Neuronal stem cell (in vitro differentiated cells): Measurements from ENCODE around the gene PHGDH.

Experiments
- DNase-seq: peaks from one replicate; pipeline ENCODE4 v3.0.0-alpha.2; 2013; ENCODE audit warnings: low spot score
- H2AFZ ChIP-seq: one replicate; pipeline ENCODE4 v1.6.1; 2013; ENCODE audit warnings: mild to moderate bottlenecking, low read length, inconsistent platforms
- H2AK5ac ChIP-seq: 2 replicates; pipeline ENCODE4 v1.6.1; 2013; ENCODE audit warnings: low read depth, mild to moderate bottlenecking, inconsistent platforms, low read length, moderate library complexity, mixed read lengths
- H2BK120ac ChIP-seq: 2 replicates; pipeline ENCODE4 v1.6.1; 2013; ENCODE audit warnings: low read depth, mild to moderate bottlenecking, inconsistent platforms, low read length, moderate library complexity, mixed read lengths
- H2BK12ac ChIP-seq: one replicate; pipeline ENCODE4 v1.6.1; 2013; ENCODE audit warnings: low read length, inconsistent platforms
- H2BK15ac ChIP-seq: 2 replicates; pipeline ENCODE4 v1.6.1; 2013; ENCODE audit warnings: mild to moderate bottlenecking, low read length, inconsistent platforms, mixed read lengths
- H2BK5ac ChIP-seq: one replicate; pipeline ENCODE4 v1.6.1; 2013; ENCODE audit warnings: inconsistent platforms, mild to moderate bottlenecking, low read length, moderate library complexity
- H3K14ac ChIP-seq: one replicate; pipeline ENCODE4 v1.6.1; 2013; ENCODE audit warnings: low read length, inconsistent platforms
- H3K18ac ChIP-seq: 2 replicates; pipeline ENCODE4 v1.6.1; 2013; ENCODE audit warnings: low read length, inconsistent platforms
- H3K23ac ChIP-seq: 2 replicates; pipeline ENCODE4 v1.6.1; 2013; ENCODE audit warnings: low read depth, mild to moderate bottlenecking, mixed read lengths, low read length, inconsistent platforms; ENCODE audit not compliant: poor library complexity
- H3K27ac ChIP-seq: replicated peaks from 3 replicates; pipeline ENCODE4 v1.5.1; 2013; ENCODE audit warnings: low read length, inconsistent platforms
- H3K27me3 ChIP-seq, 3 experiments: 2 replicates each; pipeline ENCODE4 v1.6.1; 2013; ENCODE audit warnings: low read length in 3 of 3, mild to moderate bottlenecking in 2 of 3, inconsistent platforms in 1 of 3, low read depth in 1 of 3, mixed read lengths in 1 of 3, moderate library complexity in 1 of 3; ENCODE audit not compliant: control insufficient read depth in 3 of 3, insufficient read depth in 3 of 3
- H3K36me3 ChIP-seq, 2 donors: replicated peaks in 1 of 2; 2 replicates each; pipeline ENCODE4 v1.6.1; 2013; ENCODE audit warnings: low read length in 2 of 2; ENCODE audit not compliant: control insufficient read depth in 2 of 2, insufficient read depth in 2 of 2
- H3K4ac ChIP-seq: 2 replicates; pipeline ENCODE4 v1.6.1; 2013; ENCODE audit warnings: inconsistent platforms, mild to moderate bottlenecking, low read length, moderate library complexity
- H3K4me1 ChIP-seq, 2 donors: 1 replicate in 1 of 2; 2 replicates in 1 of 2; pipeline ENCODE4 v1.6.1; 2013; ENCODE audit warnings: low read length in 2 of 2, low read depth in 1 of 2; ENCODE audit not compliant: control insufficient read depth in 2 of 2, insufficient read depth in 1 of 2
- H3K4me2 ChIP-seq: one replicate; pipeline ENCODE4 v1.6.1; 2013; ENCODE audit warnings: mild to moderate bottlenecking, low read length, inconsistent platforms; ENCODE audit not compliant: insufficient read depth, poor library complexity, severe bottlenecking
- H3K4me3 ChIP-seq, 2 donors: 2 replicates each; pipeline ENCODE4 v1.5.1; 2013; ENCODE audit warnings: low read length in 2 of 2, mild to moderate bottlenecking in 2 of 2, inconsistent platforms in 1 of 2, moderate library complexity in 1 of 2
- H3K79me1 ChIP-seq: one replicate; pipeline ENCODE4 v1.6.1; 2013; ENCODE audit warnings: low read depth, mild to moderate bottlenecking, inconsistent platforms, low read length, moderate library complexity
- H3K9ac ChIP-seq: one replicate; pipeline ENCODE4 v1.6.1; 2013; ENCODE audit warnings: mild to moderate bottlenecking, low read depth, low read length, inconsistent platforms; ENCODE audit not compliant: poor library complexity
- H3K9me3 ChIP-seq, 2 donors: replicated peaks in 1 of 2; 2 replicates each; pipeline versions ENCODE3 to v1.6.1; 2013; ENCODE audit warnings: low read length in 2 of 2, mild to moderate bottlenecking in 2 of 2, inconsistent platforms in 1 of 2, low read depth in 1 of 2, mixed read lengths in 1 of 2, moderate library complexity in 1 of 2; ENCODE audit not compliant: control insufficient read depth in 2 of 2, insufficient read depth in 1 of 2
- H4K8ac ChIP-seq: one replicate; pipeline ENCODE4 v1.6.1; 2013; ENCODE audit warnings: low read depth, mild to moderate bottlenecking, inconsistent platforms, low read length, moderate library complexity
- H4K91ac ChIP-seq: one replicate; pipeline ENCODE4 v1.6.1; 2013; ENCODE audit warnings: low read length, low read depth, mild to moderate bottlenecking, inconsistent platforms; ENCODE audit not compliant: poor library complexity
- WGBS, 2 donors: extraction: QIAGEN DNeasy Blood & Tissue Kit; methylation state at CpG; one replicate each; pipeline ENCODE4 v1.1.7; 2013; ENCODE audit warnings: missing lambda C conversion rate in 2 of 2, mixed read lengths in 1 of 2; ENCODE audit not compliant: insufficient read length in 2 of 2, insufficient replicate concordance in 1 of 2; ENCODE audit errors: extremely low coverage in 2 of 2; 5-methylcytosine and 5-hydroxymethylcytosine counted together

PHGDH gene

DNA sequence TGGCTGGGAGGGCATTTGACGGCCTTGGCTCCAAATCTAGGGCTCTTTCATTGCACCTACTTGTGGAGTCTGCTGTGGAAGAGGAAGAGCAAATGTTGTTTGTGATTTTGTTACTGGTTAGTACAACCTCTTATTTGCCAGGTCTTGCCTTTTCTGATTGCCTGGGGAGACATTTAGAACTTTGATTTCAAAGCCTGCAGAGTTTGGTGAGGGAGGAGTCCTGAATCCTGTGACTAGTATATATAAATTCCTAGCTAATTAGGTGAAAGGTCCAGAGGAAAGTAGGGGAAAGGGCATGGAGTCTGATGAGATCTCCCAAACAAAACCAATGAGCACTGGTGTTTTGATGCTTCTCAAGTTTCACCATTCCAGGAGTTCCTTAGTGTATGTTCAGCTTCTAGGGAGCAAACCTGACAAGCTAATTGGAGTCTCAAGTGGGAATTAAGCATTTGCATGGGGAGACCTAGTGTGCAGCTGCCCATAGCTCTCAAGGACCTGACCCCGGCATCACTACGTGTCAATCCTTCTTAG is 62.0 kb downstream of the PHGDH start:
- no peak overlapping the region for H3K23ac ChIP-seq
- peaks cover 0 to 35% (median 0%) of the 10 kb centered on the region in 3 experiments for H3K27me3 ChIP-seq
- no peak overlapping the region for H3K4me3 ChIP-seq
- no peak overlapping the region for H3K14ac ChIP-seq
- H3K36me3 ChIP-seq = no peaks in the 10 kb centered on the region
- no peak overlapping the region for H2BK120ac ChIP-seq
- H3K27ac ChIP-seq = peak overlapping the region; percentile 86
- no peak overlapping the region for H4K91ac ChIP-seq
- peaks cover 0 to 26% of the 10 kb centered on the region in 2 donors for H3K4me1 ChIP-seq
- H4K8ac ChIP-seq = no peak overlapping the region
- no peak overlapping the region for H3K9ac ChIP-seq
- H3K18ac ChIP-seq = no peak overlapping the region
- H3K79me1 ChIP-seq = no peaks in the 10 kb centered on the region
- H2AFZ ChIP-seq = no peak overlapping the region
- no peak overlapping the region for H2BK12ac ChIP-seq
- no peak overlapping the region for H3K4ac ChIP-seq
- H2BK5ac ChIP-seq = no peak overlapping the region
- WGBS, 2 donors = no CpG with 5 or more reads among the region's 3 CpGs
- no peak overlapping the region for H2AK5ac ChIP-seq
- no peaks in the 10 kb centered on the region for H3K9me3 ChIP-seq
- no peak overlapping the region for H2BK15ac ChIP-seq
- H3K4me2 ChIP-seq = peak overlapping the region; percentile 35
- DNase-seq = peak; percentile 89

- Histone ChIP-seq H3K4me2 (no peak overlapping the region), H3K27ac (peak overlapping the region; percentile 78), H2BK12ac (no peak overlapping the region)
Observed at GRCh38 chr1:119774746-119775490, 63.2 kb downstream of the PHGDH start.

DNA sequence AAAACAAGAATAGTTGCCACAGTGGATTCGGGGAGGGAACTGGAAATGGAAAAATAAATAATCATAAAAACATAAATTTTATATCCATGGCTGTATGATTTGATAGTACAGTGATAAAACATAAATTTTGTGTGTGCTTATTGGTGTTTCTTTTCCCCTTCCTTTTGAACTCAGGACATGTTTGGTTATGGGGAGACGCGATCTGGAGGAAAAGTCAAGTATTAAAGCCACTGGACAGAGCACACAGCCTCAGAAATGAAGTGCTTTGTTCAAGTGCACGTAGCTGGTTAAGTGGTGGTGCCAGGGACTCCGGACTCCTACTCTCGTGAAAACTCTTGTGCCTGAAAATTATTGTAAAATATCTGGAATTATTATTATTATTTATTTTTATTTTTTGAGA is 66.6 kb downstream of the PHGDH start:
- Histone ChIP-seq H3K4me2 (no peak overlapping the region), H2BK15ac (no peak overlapping the region), H4K8ac (no peak overlapping the region)

More at GRCh38 chr1:119774746-119775490, 63.2 kb downstream of the PHGDH start:
- no peak for DNase-seq
- Histone ChIP-seq H3K79me1 (no peaks in the 10 kb centered on the region), H4K91ac (no peak overlapping the region), H2AK5ac (no peak overlapping the region), H2BK120ac (peak overlapping the region; percentile 25), H3K4me1 (peaks cover under 1 to 29% of the 10 kb centered on the region in 2 donors), H2BK5ac (peak overlapping the region; percentile 56), H3K4me3 (no peak overlapping the region), H3K18ac (peak overlapping the region; percentile 53), H4K8ac (no peak overlapping the region), H3K27me3 (peaks cover 0 to 24% (median 0%) of the 10 kb centered on the region in 3 experiments), H3K14ac (no peak overlapping the region), H2AFZ (peak overlapping the region; percentile 11), H3K9me3 (no peaks in the 10 kb centered on the region), H3K23ac (no peak overlapping the region), H3K9ac (no peak overlapping the region), H3K36me3 (no peaks in the 10 kb centered on the region), H2BK15ac (no peak overlapping the region), H3K4ac (no peak overlapping the region)
- WGBS, 2 donors = no CpG with 5 or more reads among the region's 7 CpGs

GRCh38 chr1:119778886-119779560 is 67.3 kb downstream of the PHGDH start:
- Histone ChIP-seq H2BK5ac (no peak overlapping the region), H3K36me3 (no peaks in the 10 kb centered on the region), H2AFZ (no peak overlapping the region), H3K18ac (no peak overlapping the region), H4K91ac (no peak overlapping the region), H3K27ac (no peak overlapping the region), H2BK15ac (no peak overlapping the region), H3K23ac (no peak overlapping the region), H3K4me2 (no peak overlapping the region), H3K27me3 (peaks cover 0 to 9% (median 0%) of the 10 kb centered on the region in 3 experiments), H3K9ac (no peak overlapping the region), H3K4me3 (no peak overlapping the region), H3K14ac (no peak overlapping the region), H3K4ac (no peak overlapping the region), H4K8ac (no peak overlapping the region), H2AK5ac (no peak overlapping the region), H3K4me1 (peaks cover 2 to 22% of the 10 kb centered on the region in 2 donors), H3K9me3 (no peaks in the 10 kb centered on the region), H2BK120ac (no peak overlapping the region), H2BK12ac (no peak overlapping the region), H3K79me1 (no peaks in the 10 kb centered on the region)
- DNase-seq = no peak
- WGBS, 2 donors = no CpG with 5 or more reads among the region's 13 CpGs

More for the DNA sequence above, 66.6 kb downstream of the PHGDH start:
- no peak overlapping the region for H3K9ac ChIP-seq
- H3K9me3 ChIP-seq = no peaks in the 10 kb centered on the region
- no peak overlapping the region for H2AK5ac ChIP-seq
- H2BK12ac ChIP-seq = no peak overlapping the region
- no peak overlapping the region for H3K14ac ChIP-seq
- H3K23ac ChIP-seq = no peak overlapping the region
- H3K36me3 ChIP-seq = no peaks in the 10 kb centered on the region
- DNase-seq = no peak
- no peak overlapping the region for H3K27ac ChIP-seq
- peaks cover 0 to 11% (median 0%) of the 10 kb centered on the region in 3 experiments for H3K27me3 ChIP-seq
- H2BK5ac ChIP-seq = no peak overlapping the region
- no peak overlapping the region for H2AFZ ChIP-seq
- no peak overlapping the region for H3K4me3 ChIP-seq
- H3K79me1 ChIP-seq = no peaks in the 10 kb centered on the region
- no peak overlapping the region for H3K18ac ChIP-seq
- peaks cover 2 to 24% of the 10 kb centered on the region in 2 donors for H3K4me1 ChIP-seq
- no peak overlapping the region for H2BK120ac ChIP-seq
- no CpG with 5 or more reads among the region's 6 CpGs for WGBS, 2 donors
- H4K91ac ChIP-seq = no peak overlapping the region
- no peak overlapping the region for H3K4ac ChIP-seq
